GM23338 (cell line): ENCODE results near the gene SH3BP2. TPM values are rescaled to one million over a fixed set of nuclear protein-coding genes. Genes with fewer than 3 reads are reported as not detected.

Experiments used
- ATAC-seq: fragments of 200-7000 bp; cut with Tn5 transposase; 3 replicates; pipeline ENCODE4 v1.9.1; 2020
- DNase-seq: peaks from one replicate; pipeline ENCODE4 v3.0.0-alpha.2; 2015; ENCODE audit warnings: low spot score
- H2AFZ ChIP-seq: fragments of 200-600 bp; sonication (generic); 2 replicates; pipeline ENCODE4 v1.8.0; 2016; ENCODE audit warnings: antibody characterized with exemption, mild to moderate bottlenecking, moderate library complexity
- H3F3A ChIP-seq: fragments of 200-600 bp; sonication (generic); replicated peaks from 2 replicates; pipeline ENCODE4 v1.8.0; 2017; ENCODE audit warnings: antibody characterized with exemption, mixed run types, low read depth
- H3K27ac ChIP-seq: fragments of 200-600 bp; sonication (generic); 2 replicates; pipeline ENCODE4 v1.6.1; 2016; ENCODE audit warnings: low read depth
- H3K27me3 ChIP-seq: fragments of 200-600 bp; sonication (generic); 2 replicates; pipeline ENCODE4 v1.8.0; 2016; ENCODE audit warnings: mild to moderate bottlenecking, mixed run types, moderate library complexity; ENCODE audit not compliant: insufficient read depth
- H3K36me3 ChIP-seq: fragments of 200-600 bp; sonication (generic); 2 replicates; pipeline ENCODE4 v1.8.0; 2016; ENCODE audit warnings: mild to moderate bottlenecking; ENCODE audit not compliant: insufficient read depth
- H3K4me1 ChIP-seq: fragments of 200-600 bp; sonication (generic); 2 replicates; pipeline ENCODE4 v1.8.0; 2016; ENCODE audit warnings: mild to moderate bottlenecking, moderate library complexity; ENCODE audit not compliant: insufficient read depth
- H3K4me2 ChIP-seq: fragments of 200-600 bp; sonication (generic); 2 replicates; pipeline ENCODE4 v1.7.1; 2017; ENCODE audit warnings: mixed run types
- H3K4me3 ChIP-seq: fragments of 200-600 bp; sonication (generic); 2 replicates; pipeline ENCODE4 v1.6.1; 2016; ENCODE audit warnings: mixed run types
- H3K79me2 ChIP-seq: fragments of 200-600 bp; sonication (generic); replicated peaks from 2 replicates; pipeline ENCODE4 v1.8.0; 2017; ENCODE audit warnings: mild to moderate bottlenecking; ENCODE audit not compliant: insufficient read depth
- H3K9me2 ChIP-seq: fragments of 200-600 bp; sonication (generic); 2 replicates; pipeline ENCODE4 v1.8.0; 2017; ENCODE audit not compliant: insufficient read depth
- H4K20me1 ChIP-seq: fragments of 200-600 bp; sonication (generic); replicated peaks from 2 replicates; pipeline ENCODE4 v1.8.0; 2017; ENCODE audit warnings: mild to moderate bottlenecking; ENCODE audit not compliant: insufficient read depth
- H3K27ac Mint-ChIP-seq: 2 replicates; pipeline ENCODE4 v1.8.0; 2020; ENCODE audit warnings: inconsistent platforms, mild to moderate bottlenecking, moderate library complexity, mixed read lengths
- H3K27me3 Mint-ChIP-seq: 3 replicates; pipeline ENCODE4 v1.8.0; 2022; ENCODE audit warnings: low read depth, mild to moderate bottlenecking, moderate library complexity, mixed read lengths, inconsistent platforms; ENCODE audit not compliant: insufficient read depth, poor library complexity
- H3K36me3 Mint-ChIP-seq: 3 replicates; pipeline ENCODE4 v1.8.0; 2021; ENCODE audit warnings: low read depth, mild to moderate bottlenecking, inconsistent platforms, moderate library complexity, mixed read lengths
- H3K4me1 Mint-ChIP-seq: 3 replicates; pipeline ENCODE4 v1.8.0; 2020; ENCODE audit warnings: mild to moderate bottlenecking, inconsistent platforms, mixed read lengths
- H3K4me3 Mint-ChIP-seq: 3 replicates; pipeline ENCODE4 v1.8.0; 2021; ENCODE audit warnings: moderate library complexity, mild to moderate bottlenecking, inconsistent platforms, mixed read lengths
- H3K9me3 Mint-ChIP-seq: 3 replicates; pipeline ENCODE4 v1.8.0; 2020; ENCODE audit warnings: moderate library complexity, mild to moderate bottlenecking, inconsistent platforms, mixed read lengths
- EZH2 ChIP-seq: fragments of 200-600 bp; sonication (generic); IDR thresholded peaks from one replicate; pipeline ENCODE4 v1.8.0; 2017; ENCODE audit warnings: antibody characterized with exemption, mild to moderate bottlenecking, low read depth; ENCODE audit not compliant: unreplicated experiment
- EZH2phosphoT487 ChIP-seq: fragments of 200-600 bp; sonication (generic); IDR thresholded peaks from one replicate; pipeline ENCODE4 v1.8.1; 2018; ENCODE audit warnings: antibody characterized with exemption; ENCODE audit not compliant: unreplicated experiment
- JUNB ChIP-seq: IDR thresholded peaks from one replicate; pipeline ENCODE4 v1.6.1; 2016; ENCODE audit warnings: antibody characterized with exemption; ENCODE audit not compliant: unreplicated experiment
- NANOG ChIP-seq: IDR thresholded peaks from 2 replicates; pipeline ENCODE4 v1.6.1; 2016; ENCODE audit warnings: antibody characterized with exemption, borderline replicate concordance
- POLR2AphosphoS5 ChIP-seq: IDR thresholded peaks from 2 replicates; pipeline ENCODE4 v1.6.1; 2016; ENCODE audit warnings: antibody characterized with exemption, low read depth
- STAT1 ChIP-seq: IDR thresholded peaks from one replicate; pipeline ENCODE4 v1.6.1; 2016; ENCODE audit warnings: antibody characterized with exemption; ENCODE audit not compliant: unreplicated experiment
- ZNF331 ChIP-seq: fragments of 250-450 bp; sonication (Bioruptor Pico); IDR thresholded peaks from 2 replicates; pipeline ENCODE4 v1.5.0; 2020; ENCODE audit warnings: low read depth, mild to moderate bottlenecking, moderate library complexity
- polyA plus RNA-seq: library from polyadenylated mRNA; unstranded; fragments of >200 nt; fragmentation: Nextera tagmentation; extraction: Ambion mirVana; gene quantifications from 2 replicates; pipeline ENCODE4 v1.2.1, GENCODE V29; 2016
- total RNA-seq: library from RNA; depleted of rRNA; stranded (reverse); fragments of >200 nt; shearing (Covaris generic); gene quantifications from 2 replicates; pipeline ENCODE4 v1.2.3, GENCODE V29; 2014
- TF ChIP-seq, protein P1 (sequence below): fragments of 250-450 bp; sonication (Bioruptor Pico); IDR thresholded peaks from 2 replicates; pipeline ENCODE4 v1.5.0; 2020; ENCODE audit warnings: mild to moderate bottlenecking, moderate library complexity
- TF ChIP-seq, protein P2 (sequence below), 2 experiments: fragments of 200-600 bp in 1 of 2; sonication (generic) in 1 of 2; conservative IDR thresholded peaks; 2 replicates each; pipeline versions ENCODE4 v1.5.1 to v1.6.1; 2016 to 2017; ENCODE audit warnings: antibody characterized with exemption in 2 of 2, low read depth in 2 of 2, mild to moderate bottlenecking in 2 of 2, moderate library complexity in 1 of 2

SH3BP2 gene
- total and polyA plus RNA-seq, 2 experiments from 2014 or later: 15.2 to 43.9 TPM

DNA sequence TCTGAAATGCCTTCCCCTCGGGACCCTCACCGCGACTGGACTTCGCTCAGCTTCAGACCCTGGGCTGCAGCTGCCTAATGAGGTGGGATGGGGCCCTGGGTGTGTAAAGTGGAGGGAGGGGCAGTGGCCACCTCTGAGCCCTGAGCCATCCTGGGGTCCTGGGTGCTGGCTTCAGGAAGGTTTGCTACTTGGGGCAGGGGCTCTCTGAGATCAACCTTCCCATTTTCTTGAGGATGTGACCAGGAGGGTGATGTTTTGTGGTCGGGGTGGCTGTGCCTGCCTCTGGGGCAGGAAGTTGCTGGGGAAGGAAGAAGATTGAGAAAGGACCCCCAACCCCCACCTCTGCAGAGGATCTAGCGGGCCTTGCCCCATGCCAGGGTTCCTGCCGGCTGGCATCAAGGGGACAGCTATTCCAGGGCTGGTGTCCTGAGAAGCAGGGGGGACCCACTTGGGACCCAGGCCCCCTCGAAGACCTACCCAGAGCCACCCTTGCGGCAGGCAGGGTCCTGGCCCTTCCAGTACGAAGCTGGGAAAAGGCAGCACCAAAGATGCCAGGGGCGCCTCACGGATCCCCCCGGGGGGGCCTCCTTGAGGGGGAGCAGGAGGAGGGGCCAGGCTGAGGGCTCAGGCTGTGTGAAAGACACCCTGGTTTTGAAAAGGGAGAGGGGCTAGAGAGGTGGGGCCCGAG is 6.5 kb downstream of the SH3BP2 start:
- no peak overlapping the region for H3K4me3 Mint-ChIP-seq
- H3K4me3 ChIP-seq: no peak overlapping the region
- no peak overlapping the region for H3K4me2 ChIP-seq
- TF ChIP-seq NANOG (no peak), JUNB (no peak), POLR2AphosphoS5 (no peak), ZNF331 (CRISPR knock-in tag) (no peak), EZH2 (no peak), STAT1 (no peak), EZH2phosphoT487 (no peak)
- TF ChIP-seq, protein P1, sequence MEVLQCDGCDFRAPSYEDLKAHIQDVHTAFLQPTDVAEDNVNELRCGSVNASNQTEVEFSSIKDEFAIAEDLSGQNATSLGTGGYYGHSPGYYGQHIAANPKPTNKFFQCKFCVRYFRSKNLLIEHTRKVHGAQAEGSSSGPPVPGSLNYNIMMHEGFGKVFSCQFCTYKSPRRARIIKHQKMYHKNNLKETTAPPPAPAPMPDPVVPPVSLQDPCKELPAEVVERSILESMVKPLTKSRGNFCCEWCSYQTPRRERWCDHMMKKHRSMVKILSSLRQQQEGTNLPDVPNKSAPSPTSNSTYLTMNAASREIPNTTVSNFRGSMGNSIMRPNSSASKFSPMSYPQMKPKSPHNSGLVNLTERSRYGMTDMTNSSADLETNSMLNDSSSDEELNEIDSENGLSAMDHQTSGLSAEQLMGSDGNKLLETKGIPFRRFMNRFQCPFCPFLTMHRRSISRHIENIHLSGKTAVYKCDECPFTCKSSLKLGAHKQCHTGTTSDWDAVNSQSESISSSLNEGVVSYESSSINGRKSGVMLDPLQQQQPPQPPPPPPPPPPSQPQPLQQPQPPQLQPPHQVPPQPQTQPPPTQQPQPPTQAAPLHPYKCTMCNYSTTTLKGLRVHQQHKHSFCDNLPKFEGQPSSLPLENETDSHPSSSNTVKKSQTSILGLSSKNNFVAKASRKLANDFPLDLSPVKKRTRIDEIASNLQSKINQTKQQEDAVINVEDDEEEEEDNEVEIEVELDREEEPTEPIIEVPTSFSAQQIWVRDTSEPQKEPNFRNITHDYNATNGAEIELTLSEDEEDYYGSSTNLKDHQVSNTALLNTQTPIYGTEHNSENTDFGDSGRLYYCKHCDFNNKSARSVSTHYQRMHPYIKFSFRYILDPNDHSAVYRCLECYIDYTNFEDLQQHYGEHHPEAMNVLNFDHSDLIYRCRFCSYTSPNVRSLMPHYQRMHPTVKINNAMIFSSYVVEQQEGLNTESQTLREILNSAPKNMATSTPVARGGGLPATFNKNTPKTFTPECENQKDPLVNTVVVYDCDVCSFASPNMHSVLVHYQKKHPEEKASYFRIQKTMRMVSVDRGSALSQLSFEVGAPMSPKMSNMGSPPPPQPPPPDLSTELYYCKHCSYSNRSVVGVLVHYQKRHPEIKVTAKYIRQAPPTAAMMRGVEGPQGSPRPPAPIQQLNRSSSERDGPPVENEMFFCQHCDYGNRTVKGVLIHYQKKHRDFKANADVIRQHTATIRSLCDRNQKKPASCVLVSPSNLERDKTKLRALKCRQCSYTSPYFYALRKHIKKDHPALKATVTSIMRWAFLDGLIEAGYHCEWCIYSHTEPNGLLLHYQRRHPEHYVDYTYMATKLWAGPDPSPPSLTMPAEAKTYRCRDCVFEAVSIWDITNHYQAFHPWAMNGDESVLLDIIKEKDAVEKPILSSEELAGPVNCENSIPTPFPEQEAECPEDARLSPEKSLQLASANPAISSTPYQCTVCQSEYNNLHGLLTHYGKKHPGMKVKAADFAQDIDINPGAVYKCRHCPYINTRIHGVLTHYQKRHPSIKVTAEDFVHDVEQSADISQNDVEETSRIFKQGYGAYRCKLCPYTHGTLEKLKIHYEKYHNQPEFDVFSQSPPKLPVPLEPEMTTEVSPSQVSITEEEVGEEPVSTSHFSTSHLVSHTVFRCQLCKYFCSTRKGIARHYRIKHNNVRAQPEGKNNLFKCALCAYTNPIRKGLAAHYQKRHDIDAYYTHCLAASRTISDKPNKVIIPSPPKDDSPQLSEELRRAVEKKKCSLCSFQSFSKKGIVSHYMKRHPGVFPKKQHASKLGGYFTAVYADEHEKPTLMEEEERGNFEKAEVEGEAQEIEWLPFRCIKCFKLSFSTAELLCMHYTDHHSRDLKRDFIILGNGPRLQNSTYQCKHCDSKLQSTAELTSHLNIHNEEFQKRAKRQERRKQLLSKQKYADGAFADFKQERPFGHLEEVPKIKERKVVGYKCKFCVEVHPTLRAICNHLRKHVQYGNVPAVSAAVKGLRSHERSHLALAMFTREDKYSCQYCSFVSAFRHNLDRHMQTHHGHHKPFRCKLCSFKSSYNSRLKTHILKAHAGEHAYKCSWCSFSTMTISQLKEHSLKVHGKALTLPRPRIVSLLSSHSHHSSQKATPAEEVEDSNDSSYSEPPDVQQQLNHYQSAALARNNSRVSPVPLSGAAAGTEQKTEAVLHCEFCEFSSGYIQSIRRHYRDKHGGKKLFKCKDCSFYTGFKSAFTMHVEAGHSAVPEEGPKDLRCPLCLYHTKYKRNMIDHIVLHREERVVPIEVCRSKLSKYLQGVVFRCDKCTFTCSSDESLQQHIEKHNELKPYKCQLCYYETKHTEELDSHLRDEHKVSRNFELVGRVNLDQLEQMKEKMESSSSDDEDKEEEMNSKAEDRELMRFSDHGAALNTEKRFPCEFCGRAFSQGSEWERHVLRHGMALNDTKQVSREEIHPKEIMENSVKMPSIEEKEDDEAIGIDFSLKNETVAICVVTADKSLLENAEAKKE (CRISPR knock-in tag): no peak
- TF ChIP-seq, protein P2, sequence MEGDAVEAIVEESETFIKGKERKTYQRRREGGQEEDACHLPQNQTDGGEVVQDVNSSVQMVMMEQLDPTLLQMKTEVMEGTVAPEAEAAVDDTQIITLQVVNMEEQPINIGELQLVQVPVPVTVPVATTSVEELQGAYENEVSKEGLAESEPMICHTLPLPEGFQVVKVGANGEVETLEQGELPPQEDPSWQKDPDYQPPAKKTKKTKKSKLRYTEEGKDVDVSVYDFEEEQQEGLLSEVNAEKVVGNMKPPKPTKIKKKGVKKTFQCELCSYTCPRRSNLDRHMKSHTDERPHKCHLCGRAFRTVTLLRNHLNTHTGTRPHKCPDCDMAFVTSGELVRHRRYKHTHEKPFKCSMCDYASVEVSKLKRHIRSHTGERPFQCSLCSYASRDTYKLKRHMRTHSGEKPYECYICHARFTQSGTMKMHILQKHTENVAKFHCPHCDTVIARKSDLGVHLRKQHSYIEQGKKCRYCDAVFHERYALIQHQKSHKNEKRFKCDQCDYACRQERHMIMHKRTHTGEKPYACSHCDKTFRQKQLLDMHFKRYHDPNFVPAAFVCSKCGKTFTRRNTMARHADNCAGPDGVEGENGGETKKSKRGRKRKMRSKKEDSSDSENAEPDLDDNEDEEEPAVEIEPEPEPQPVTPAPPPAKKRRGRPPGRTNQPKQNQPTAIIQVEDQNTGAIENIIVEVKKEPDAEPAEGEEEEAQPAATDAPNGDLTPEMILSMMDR (conservative IDR thresholded peaks at IDR 0.05; ENCODE audit: low read depth in 2 of 2): no peak
- H3K36me3 Mint-ChIP-seq: no peaks in the 10 kb centered on the region
- H3K27ac Mint-ChIP-seq: no peak overlapping the region
- H3K4me1 ChIP-seq: peaks cover 16% of the 10 kb centered on the region; the same call in 1 of the 2 replicates
- H3K9me3 Mint-ChIP-seq: no peaks in the 10 kb centered on the region
- no peaks in the 10 kb centered on the region for H3K79me2 ChIP-seq
- no peaks in the 10 kb centered on the region for H3K36me3 ChIP-seq
- ATAC-seq (no peak), DNase-seq (no peak)
- H3K27me3 ChIP-seq: no peaks in the 10 kb centered on the region
- no peaks in the 10 kb centered on the region for H3K9me2 ChIP-seq
- H3K27ac ChIP-seq: no peak overlapping the region
- H2AFZ ChIP-seq: no peak overlapping the region
- peaks cover 25% of the 10 kb centered on the region for H3K4me1 Mint-ChIP-seq
- H4K20me1 ChIP-seq: no peaks in the 10 kb centered on the region
- peaks cover 6% of the 10 kb centered on the region for H3F3A ChIP-seq
- H3K27me3 Mint-ChIP-seq: peaks cover 13% of the 10 kb centered on the region
